ENCODE measurements around the gene GHRHR. TPM values are rescaled to one million over a fixed set of nuclear protein-coding genes. Genes with fewer than 3 reads are reported as not detected.

Gene GHRHR
- polyA plus RNA-seq, 1 experiment = not detected

DNA sequence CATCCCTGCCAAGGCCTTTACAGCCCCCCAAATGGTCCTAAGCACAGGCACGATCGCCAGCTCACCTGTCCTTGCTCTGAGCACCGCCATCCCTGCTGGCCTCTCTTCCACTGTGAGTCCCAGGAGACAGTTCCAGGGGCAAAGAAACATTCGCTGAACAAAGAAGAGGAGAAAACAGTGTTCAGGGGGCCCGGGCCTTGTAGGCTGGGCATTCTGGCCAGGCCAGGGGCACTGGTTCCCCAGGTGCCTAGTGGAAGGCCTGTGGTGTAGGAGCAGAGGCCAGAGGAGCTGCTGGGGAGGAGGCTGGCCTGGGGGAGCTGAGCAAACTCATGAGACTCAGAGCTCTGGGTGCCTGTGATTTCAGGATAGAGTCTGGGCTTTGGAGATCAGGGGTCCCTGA is 29.5 kb upstream of the GHRHR start:
- Histone ChIP-seq H3K4me3 (ENCODE audit: low read depth, low read length) (no peak overlapping the region), H3K9me3 (ENCODE audit: control insufficient read depth, insufficient read depth, low read length) (no peaks in the 10 kb centered on the region), H3K27me3 (ENCODE audit: control insufficient read depth, insufficient read depth, low read length) (peaks cover 23% of the 10 kb centered on the region), H3K27ac (ENCODE audit: low read depth, low read length) (no peak overlapping the region)
- ChIA-PET CTCF (interaction anchor here (0.8 to 2.2 kb wide), 5 partner anchors 49 to 803 kb away, joined by 3 to 12 read pairs (median 5); no protein-coding TSS in a partner anchor), POLR2A (no interaction called here)
- TF ChIP-seq CTCF (IDR thresholded peaks at IDR 0.05; ENCODE audit: low read depth, low read length) = no peak
- DNase-seq (ENCODE audit: low read depth, low spot score) = no peak

- CTCF ChIA-PET = interaction anchor here (0.6 to 2.2 kb wide), 6 partner anchors 14 to 802 kb away, joined by 3 to 12 read pairs (median 4); no protein-coding TSS in a partner anchor
- Histone ChIP-seq H3K27me3 (ENCODE audit: control insufficient read depth, insufficient read depth, low read length) (peaks cover 24% of the 10 kb centered on the region), H3K4me3 (ENCODE audit: low read depth, low read length) (no peak overlapping the region), H3K9me3 (ENCODE audit: control insufficient read depth, insufficient read depth, low read length) (no peaks in the 10 kb centered on the region), H3K27ac (ENCODE audit: low read depth, low read length) (no peak overlapping the region)
- POLR2A ChIA-PET = interaction anchor here (0.6 kb wide), 1 partner anchor 137 kb away, joined by 6 read pairs; no protein-coding TSS in a partner anchor
- TF ChIP-seq CTCF (IDR thresholded peaks at IDR 0.05; ENCODE audit: low read depth, low read length) = no peak
- DNase-seq (ENCODE audit: low read depth, low spot score) = no peak
Observed at GRCh38 chr7:30934732-30935568, 28.8 kb upstream of the GHRHR start.

DNA sequence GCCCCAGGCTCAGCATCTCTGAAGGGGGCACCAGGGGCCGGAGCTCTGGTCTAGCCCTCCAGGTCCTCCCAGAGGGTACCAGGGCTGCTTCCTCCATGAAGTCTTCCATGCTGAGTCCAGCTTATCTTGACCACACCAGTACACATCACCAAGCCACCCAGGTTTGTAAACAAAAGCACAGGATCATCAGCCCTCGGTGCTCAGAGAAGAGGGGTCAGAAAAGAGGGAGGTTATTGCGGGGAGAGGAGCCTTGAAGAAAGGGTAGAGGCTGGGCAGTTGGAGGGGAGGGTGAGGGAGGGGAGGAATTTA is 28.2 kb upstream of the GHRHR start:
- Histone ChIP-seq H3K27me3 (ENCODE audit: control insufficient read depth, insufficient read depth, low read length) (peaks cover 22% of the 10 kb centered on the region), H3K27ac (ENCODE audit: low read depth, low read length) (no peak overlapping the region), H3K9me3 (ENCODE audit: control insufficient read depth, insufficient read depth, low read length) (no peaks in the 10 kb centered on the region), H3K4me3 (ENCODE audit: low read depth, low read length) (no peak overlapping the region)
- no peak for TF ChIP-seq CTCF (IDR thresholded peaks at IDR 0.05; ENCODE audit: low read depth, low read length)
- POLR2A ChIA-PET = interaction anchor here (0.6 kb wide), 1 partner anchor 138 kb away, joined by 6 read pairs; no protein-coding TSS in a partner anchor
- DNase-seq (ENCODE audit: low read depth, low spot score) = no peak
- CTCF ChIA-PET = interaction anchor here (2.2 kb wide), 1 partner anchor 48 kb away, joined by 12 read pairs; no protein-coding TSS in a partner anchor

- H3K27ac ChIP-seq (ENCODE audit: low read depth, low read length) = no peak overlapping the region
- peaks cover 26% of the 10 kb centered on the region for H3K27me3 ChIP-seq (ENCODE audit: control insufficient read depth, insufficient read depth, low read length)
- no peaks in the 10 kb centered on the region for H3K9me3 ChIP-seq (ENCODE audit: control insufficient read depth, insufficient read depth, low read length)
- H3K4me3 ChIP-seq (ENCODE audit: low read depth, low read length) = no peak overlapping the region
- CTCF ChIA-PET = interaction anchor here (0.6 kb wide), 1 partner anchor 186 kb away, joined by 3 read pairs; no protein-coding TSS in a partner anchor
- POLR2A ChIA-PET = no interaction called here
- no peak for DNase-seq (ENCODE audit: low read depth, low spot score)
- TF ChIP-seq CTCF (IDR thresholded peaks at IDR 0.05; ENCODE audit: low read depth, low read length) = no peak
Observed at GRCh38 chr7:30936650-30937245, 27.0 kb upstream of the GHRHR start.

GRCh38 chr7:30937416-30937815 is 26.3 kb upstream of the GHRHR start:
- no peak for TF ChIP-seq CTCF (IDR thresholded peaks at IDR 0.05; ENCODE audit: low read depth, low read length)
- Histone ChIP-seq H3K4me3 (ENCODE audit: low read depth, low read length) (no peak overlapping the region), H3K27me3 (ENCODE audit: control insufficient read depth, insufficient read depth, low read length) (peaks cover 26% of the 10 kb centered on the region), H3K9me3 (ENCODE audit: control insufficient read depth, insufficient read depth, low read length) (no peaks in the 10 kb centered on the region), H3K27ac (ENCODE audit: low read depth, low read length) (no peak overlapping the region)
- DNase-seq (ENCODE audit: low read depth, low spot score) = no peak
- POLR2A ChIA-PET = no interaction called here
- CTCF ChIA-PET = interaction anchor here (1.2 to 2.7 kb wide), 3 partner anchors 38 to 197 kb away, joined by 4 to 21 read pairs (median 16); no protein-coding TSS in a partner anchor

Data from AG04450 (cell line).